NCI-H2196 treated with DMSO at 0.1 percent for 48 hours (cell line): Measurements from ENCODE around the gene MAD2L2.

Experiments used
- DNase-seq: peaks from one replicate; lab custom pipeline; 2025; ENCODE audit not compliant: unreplicated experiment; lab: John Stamatoyannopoulos, UW

Gene MAD2L2

GRCh38 chr1:11684070-11684469 is 3.1 kb upstream of the MAD2L2 start:
- no peak for DNase-seq

- no peak for DNase-seq
Measured at GRCh38 chr1:11682799-11683198, 1.9 kb upstream of the MAD2L2 start.

GRCh38 chr1:11682287-11682771 is 1.4 kb upstream of the MAD2L2 start:
- DNase-seq: no peak

GRCh38 chr1:11680270-11681070 is 478 bp downstream of the MAD2L2 start:
- no peak for DNase-seq

GRCh38 chr1:11678442-11678841 is 2.5 kb downstream of the MAD2L2 start:
- DNase-seq: no peak

- DNase-seq: no peak
Measured at GRCh38 chr1:11676386-11677103, 4.4 kb downstream of the MAD2L2 start.

- no peak for DNase-seq
Measured at GRCh38 chr1:11675325-11675724, 5.6 kb downstream of the MAD2L2 start.

GRCh38 chr1:11674488-11674887 is 6.5 kb downstream of the MAD2L2 start:
- no peak for DNase-seq

GRCh38 chr1:11673089-11673769 is 7.7 kb downstream of the MAD2L2 start:
- no peak for DNase-seq

- DNase-seq: no peak
Measured at GRCh38 chr1:11671544-11672286, 9.2 kb downstream of the MAD2L2 start.

GRCh38 chr1:11671205-11671543 is 9.8 kb downstream of the MAD2L2 start:
- DNase-seq: no peak

GRCh38 chr1:11670747-11671146 is 10.2 kb downstream of the MAD2L2 start:
- no peak for DNase-seq

GRCh38 chr1:11668516-11668915 is 12.4 kb downstream of the MAD2L2 start:
- DNase-seq: no peak

- peak; percentile 10 for DNase-seq
Measured at GRCh38 chr1:11664336-11665065, 16.4 kb downstream of the MAD2L2 start.

- no peak for DNase-seq
Measured at GRCh38 chr1:11661103-11661502, 19.8 kb downstream of the MAD2L2 start.

GRCh38 chr1:11659748-11660147 is 21.2 kb downstream of the MAD2L2 start:
- DNase-seq: no peak

- DNase-seq: no peak
Measured at GRCh38 chr1:11658542-11658941, 22.4 kb downstream of the MAD2L2 start.

- DNase-seq: no peak
Measured at GRCh38 chr1:11657654-11658053, 23.3 kb downstream of the MAD2L2 start.

GRCh38 chr1:11654939-11655808 is 25.8 kb downstream of the MAD2L2 start:
- no peak for DNase-seq
